Neural cell (in vitro differentiated cells): Measurements from ENCODE around the gene PRKCE. TPM values are rescaled to one million over a fixed set of nuclear protein-coding genes. Genes with fewer than 3 reads are reported as not detected.

Experiments used
- H2AFZ ChIP-seq: fragments of 200-600, 300-800 bp; sonication (generic), shearing (Covaris generic); 2 replicates; pipeline ENCODE4 v1.6.0; 2014; ENCODE audit warnings: low read depth, mild to moderate bottlenecking, antibody characterized with exemption, low read length, moderate library complexity
- H3F3A ChIP-seq: fragments of 200-600 bp; shearing (Covaris generic); 2 replicates; pipeline ENCODE4 v1.6.1; 2016; ENCODE audit warnings: mild to moderate bottlenecking, moderate library complexity, mixed read lengths, antibody characterized with exemption, low read length; ENCODE audit not compliant: insufficient read depth, poor library complexity, severe bottlenecking
- H3K27ac ChIP-seq: fragments of 200-600, 300-800 bp; sonication (generic), shearing (Covaris generic); 2 replicates; pipeline ENCODE4 v1.5.1; 2014; ENCODE audit warnings: mild to moderate bottlenecking, low read length, moderate library complexity
- H3K27me3 ChIP-seq: fragments of 300-800, 200-600 bp; sonication (generic), shearing (Covaris generic); 2 replicates; pipeline ENCODE4 v1.6.0; 2014; ENCODE audit warnings: mild to moderate bottlenecking, low read depth, low read length, moderate library complexity; ENCODE audit not compliant: insufficient read depth
- H3K36me3 ChIP-seq: fragments of 300-800, 200-600 bp; sonication (generic), shearing (Covaris generic); 2 replicates; pipeline ENCODE4 v1.5.1; 2014; ENCODE audit warnings: mild to moderate bottlenecking, antibody characterized with exemption, low read length, moderate library complexity; ENCODE audit not compliant: insufficient read depth
- H3K4me2 ChIP-seq: fragments of 300-800, 200-600 bp; sonication (generic), shearing (Covaris generic); 2 replicates; pipeline ENCODE4 v1.6.0; 2014; ENCODE audit warnings: mild to moderate bottlenecking, low read length
- H3K4me3 ChIP-seq: fragments of 300-800, 200-600 bp; sonication (generic), shearing (Covaris generic); 2 replicates; pipeline ENCODE4 v1.5.1; 2014; ENCODE audit warnings: mild to moderate bottlenecking, low read length, moderate library complexity
- H3K79me2 ChIP-seq: fragments of 200-600 bp; shearing (Covaris generic); replicated peaks from 2 replicates; pipeline ENCODE4 v1.6.0; 2014; ENCODE audit warnings: mild to moderate bottlenecking, low read length, moderate library complexity; ENCODE audit not compliant: insufficient read depth
- H3K9ac ChIP-seq: fragments of 300-800, 200-600 bp; sonication (generic), shearing (Covaris generic); 2 replicates; pipeline ENCODE4 v1.6.1; 2016; ENCODE audit warnings: mild to moderate bottlenecking, low read length, mixed read lengths
- H3K9me2 ChIP-seq: fragments of 200-600 bp; shearing (Covaris generic); 2 replicates; pipeline ENCODE4 v1.6.1; 2016; ENCODE audit warnings: mild to moderate bottlenecking, low read length, mixed read lengths; ENCODE audit not compliant: insufficient read depth
- H3K9me3 ChIP-seq: fragments of 200-600, 300-800 bp; sonication (generic), shearing (Covaris generic); 2 replicates; pipeline ENCODE4 v1.6.1; 2016; ENCODE audit warnings: mild to moderate bottlenecking, mixed run types, low read length, moderate library complexity, mixed read lengths
- H4K20me1 ChIP-seq: fragments of 200-600 bp; shearing (Covaris generic); 2 replicates; pipeline ENCODE4 v1.6.1; 2016; ENCODE audit warnings: mild to moderate bottlenecking, mixed run types; ENCODE audit not compliant: insufficient read depth
- EP300 ChIP-seq: fragments of 450-650 bp; conservative IDR thresholded peaks from 2 replicates; pipeline ENCODE4 v1.6.1; 2014; ENCODE audit warnings: antibody characterized with exemption, mild to moderate bottlenecking, moderate library complexity; ENCODE audit not compliant: poor library complexity, severe bottlenecking
- EZH2 ChIP-seq: fragments of 200-600, 300-800 bp; shearing (Covaris generic), sonication (generic); IDR thresholded peaks from 2 replicates; pipeline ENCODE4 v1.6.1; 2014; ENCODE audit warnings: antibody characterized with exemption, low read length, borderline replicate concordance, mild to moderate bottlenecking; ENCODE audit not compliant: insufficient read depth, poor library complexity, severe bottlenecking
- MXI1 ChIP-seq: fragments of 450-650 bp; conservative IDR thresholded peaks from 2 replicates; pipeline ENCODE4 v1.6.1; 2014; ENCODE audit warnings: antibody characterized with exemption, mild to moderate bottlenecking; ENCODE audit not compliant: poor library complexity, severe bottlenecking
- POLR2AphosphoS5 ChIP-seq: IDR thresholded peaks from 2 replicates; pipeline ENCODE4 v1.6.1; 2012
- RAD21 ChIP-seq: fragments of 450-650 bp; conservative IDR thresholded peaks from 2 replicates; pipeline ENCODE4 v1.6.1; 2014; ENCODE audit warnings: antibody characterized with exemption, mild to moderate bottlenecking, moderate library complexity
- REST ChIP-seq: IDR thresholded peaks from 2 replicates; pipeline ENCODE4 v1.6.1; 2012; ENCODE audit warnings: borderline replicate concordance
- SMC3 ChIP-seq: fragments of 450-650 bp; conservative IDR thresholded peaks from 2 replicates; pipeline ENCODE4 v1.6.1; 2014; ENCODE audit warnings: antibody characterized with exemption, mild to moderate bottlenecking, moderate library complexity; ENCODE audit not compliant: poor library complexity
- TAF1 ChIP-seq: IDR thresholded peaks from 2 replicates; pipeline ENCODE4 v1.6.1; 2012; ENCODE audit warnings: low read depth
- polyA plus RNA-seq: library from polyadenylated mRNA; depleted of rRNA; stranded (reverse); fragments of >200 nt; gene quantifications from 2 replicates; pipeline ENCODE4 v1.2.3, GENCODE V29; 2014
- TF ChIP-seq, protein P1 (sequence below): fragments of 450-650 bp; IDR thresholded peaks from 2 replicates; pipeline ENCODE4 v1.5.1; 2014; ENCODE audit warnings: antibody characterized with exemption, mild to moderate bottlenecking, moderate library complexity; ENCODE audit not compliant: poor library complexity, severe bottlenecking

Gene PRKCE
- polyA plus RNA-seq, 1 donor from 2014 or later, result 5.4 TPM

DNA sequence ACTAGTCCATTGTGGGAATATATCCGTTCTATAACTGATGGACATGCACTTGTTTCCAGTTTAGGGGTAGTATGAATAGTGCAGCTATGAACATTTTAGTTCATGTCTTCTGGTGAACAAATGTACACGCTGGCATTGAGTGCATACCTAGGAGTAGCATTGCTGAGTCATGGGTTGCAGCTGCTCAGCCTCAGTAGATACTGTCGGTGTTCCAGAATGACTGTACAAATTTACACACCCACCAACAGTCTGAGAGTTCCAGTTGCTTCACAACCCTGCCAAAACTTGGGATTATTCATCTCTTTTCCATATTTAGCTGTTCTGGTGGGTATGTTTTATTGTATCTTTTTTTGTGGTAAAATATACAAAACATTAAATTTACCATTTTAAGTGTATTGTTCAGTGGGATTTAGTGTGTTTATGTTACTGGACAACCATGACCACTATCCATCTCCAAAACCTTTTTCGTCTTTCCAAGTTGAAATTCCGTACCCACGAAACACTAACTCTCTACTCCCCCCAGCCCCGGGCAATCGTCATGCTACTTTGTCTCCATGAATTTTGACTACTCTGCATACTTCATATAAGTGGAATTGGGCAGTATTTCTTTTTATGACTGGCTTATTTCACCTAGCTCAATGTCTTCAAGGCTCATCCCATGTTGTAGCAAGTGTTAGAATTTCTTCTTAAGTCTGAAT lies 281.0 kb downstream of the PRKCE start:
- H3K79me2 ChIP-seq, result no peaks in the 10 kb centered on the region
- no peaks in the 10 kb centered on the region for H3K9me3 ChIP-seq
- TF ChIP-seq EP300 (no peak), MXI1 (no peak), EZH2 (no peak), SMC3 (no peak), TAF1 (no peak), REST (no peak), POLR2AphosphoS5 (no peak), RAD21 (no peak)
- TF ChIP-seq, protein P1, sequence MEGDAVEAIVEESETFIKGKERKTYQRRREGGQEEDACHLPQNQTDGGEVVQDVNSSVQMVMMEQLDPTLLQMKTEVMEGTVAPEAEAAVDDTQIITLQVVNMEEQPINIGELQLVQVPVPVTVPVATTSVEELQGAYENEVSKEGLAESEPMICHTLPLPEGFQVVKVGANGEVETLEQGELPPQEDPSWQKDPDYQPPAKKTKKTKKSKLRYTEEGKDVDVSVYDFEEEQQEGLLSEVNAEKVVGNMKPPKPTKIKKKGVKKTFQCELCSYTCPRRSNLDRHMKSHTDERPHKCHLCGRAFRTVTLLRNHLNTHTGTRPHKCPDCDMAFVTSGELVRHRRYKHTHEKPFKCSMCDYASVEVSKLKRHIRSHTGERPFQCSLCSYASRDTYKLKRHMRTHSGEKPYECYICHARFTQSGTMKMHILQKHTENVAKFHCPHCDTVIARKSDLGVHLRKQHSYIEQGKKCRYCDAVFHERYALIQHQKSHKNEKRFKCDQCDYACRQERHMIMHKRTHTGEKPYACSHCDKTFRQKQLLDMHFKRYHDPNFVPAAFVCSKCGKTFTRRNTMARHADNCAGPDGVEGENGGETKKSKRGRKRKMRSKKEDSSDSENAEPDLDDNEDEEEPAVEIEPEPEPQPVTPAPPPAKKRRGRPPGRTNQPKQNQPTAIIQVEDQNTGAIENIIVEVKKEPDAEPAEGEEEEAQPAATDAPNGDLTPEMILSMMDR, result no peak
- no peak overlapping the region for H3K4me3 ChIP-seq
- no peaks in the 10 kb centered on the region for H3K36me3 ChIP-seq
- H4K20me1 ChIP-seq, result no peaks in the 10 kb centered on the region
- no peak overlapping the region for H3K4me2 ChIP-seq
- no peaks in the 10 kb centered on the region for H3K9me2 ChIP-seq
- no peak overlapping the region for H2AFZ ChIP-seq
- H3K27ac ChIP-seq, result no peak overlapping the region
- H3K27me3 ChIP-seq, result no peaks in the 10 kb centered on the region
- no peaks in the 10 kb centered on the region for H3F3A ChIP-seq
- no peak overlapping the region for H3K9ac ChIP-seq

- H2AFZ ChIP-seq, result no peak overlapping the region
- no peaks in the 10 kb centered on the region for H3K9me2 ChIP-seq
- no peaks in the 10 kb centered on the region for H3K27me3 ChIP-seq
- no peaks in the 10 kb centered on the region for H3K36me3 ChIP-seq
- no peak overlapping the region for H3K4me3 ChIP-seq
- TF ChIP-seq RAD21, result peak; percentile 94
- TF ChIP-seq EP300, result no peak
- TF ChIP-seq SMC3, result peak; percentile 97
- TF ChIP-seq, protein P1, result peak; percentile 89
- no peaks in the 10 kb centered on the region for H3K9me3 ChIP-seq
- H3K9ac ChIP-seq, result no peak overlapping the region
- no peaks in the 10 kb centered on the region for H3K79me2 ChIP-seq
- no peaks in the 10 kb centered on the region for H3F3A ChIP-seq
- H3K27ac ChIP-seq, result no peak overlapping the region
- H4K20me1 ChIP-seq, result no peaks in the 10 kb centered on the region
- no peak overlapping the region for H3K4me2 ChIP-seq
Observed at GRCh38 chr2:45935791-45936622, 284.5 kb downstream of the PRKCE start.
